Caco-2 (cell line): ENCODE data around the gene FAM3C. TPM values are rescaled to one million over a fixed set of nuclear protein-coding genes. Genes with fewer than 3 reads are reported as not detected.

Source experiments
- BruUV-seq: library from RNA; stranded (reverse); fragments of 400-500 nt; replicated peaks from 2 replicates; lab custom pipeline; 2021; lab: Mats Ljungman, UMichigan
- CTCF ChIA-PET: fragments of 300-600 bp; sonication (Branson Sonifier 250); formaldehyde crosslinking; loops from one replicate; lab custom pipeline; 2022; ENCODE audit warnings: antibody characterized with exemption; lab: Charles Lee
- POLR2A ChIA-PET: fragments of 300-600 bp; sonication (Branson Sonifier 250); formaldehyde crosslinking; loops from one replicate; lab custom pipeline; 2022; ENCODE audit warnings: antibody characterized with exemption; lab: Charles Lee
- DNase-seq, 2 experiments: peaks; one replicate each; pipeline versions ENCODE4 v3.0.0 to v3.0.0-alpha.2; 2020 to 2022
- H3K27me3 ChIP-seq: replicated peaks from 2 replicates; pipeline ENCODE4 v1.6.0; 2011; ENCODE audit warnings: low read length; ENCODE audit not compliant: control insufficient read depth, insufficient read depth
- H3K36me3 ChIP-seq: 2 replicates; pipeline ENCODE4 v1.5.1; 2011; ENCODE audit warnings: low read length; ENCODE audit not compliant: control insufficient read depth, insufficient read depth
- H3K4me1 ChIP-seq: fragments of 250-450 bp; sonication (Bioruptor Pico); 2 replicates; pipeline ENCODE4 v1.5.1; 2020; ENCODE audit warnings: mild to moderate bottlenecking
- H3K4me3 ChIP-seq: 2 replicates; pipeline ENCODE4 v1.5.1; 2011; ENCODE audit warnings: low read depth, mild to moderate bottlenecking, control low read depth, low read length
- H3K9me3 ChIP-seq: fragments of 250-450 bp; sonication (Bioruptor Pico); 2 replicates; pipeline ENCODE4 v1.5.1; 2020; ENCODE audit warnings: mild to moderate bottlenecking, moderate library complexity
- H3K27ac Mint-ChIP-seq: one replicate; pipeline ENCODE4 v1.8.0; 2022; ENCODE audit warnings: mixed read lengths; ENCODE audit not compliant: unreplicated experiment
- H3K27me3 Mint-ChIP-seq: one replicate; pipeline ENCODE4 v1.8.0; 2022; ENCODE audit warnings: mixed read lengths; ENCODE audit not compliant: insufficient read depth, unreplicated experiment
- H3K36me3 Mint-ChIP-seq: one replicate; pipeline ENCODE4 v1.8.0; 2022; ENCODE audit warnings: mild to moderate bottlenecking, mixed read lengths; ENCODE audit not compliant: insufficient read depth, unreplicated experiment
- H3K4me1 Mint-ChIP-seq: one replicate; pipeline ENCODE4 v1.8.0; 2022; ENCODE audit warnings: low read depth, mixed read lengths; ENCODE audit not compliant: unreplicated experiment
- H3K4me3 Mint-ChIP-seq: one replicate; pipeline ENCODE4 v1.8.0; 2022; ENCODE audit warnings: mild to moderate bottlenecking, moderate library complexity, mixed read lengths; ENCODE audit not compliant: unreplicated experiment
- H3K9me3 Mint-ChIP-seq: one replicate; pipeline ENCODE4 v1.8.0; 2022; ENCODE audit warnings: mixed read lengths; ENCODE audit not compliant: unreplicated experiment
- CTCF ChIP-seq, 2 experiments: fragments of 200-600 bp in 1 of 2; IDR thresholded peaks; 1 replicate in 1 of 2; 2 replicates in 1 of 2; pipeline versions ENCODE4 v1.5.1 to v1.8.0; 2011 to 2022; ENCODE audit warnings: antibody characterized with exemption in 1 of 2, control low read depth in 1 of 2, inconsistent platforms in 1 of 2, low read depth in 1 of 2, low read length in 1 of 2, mild to moderate bottlenecking in 1 of 2, moderate library complexity in 1 of 2; ENCODE audit not compliant: insufficient read depth in 1 of 2, severe bottlenecking in 1 of 2, unreplicated experiment in 1 of 2
- intact Hi-C: fragments of 100-400 bp; cut with micrococcal nuclease; formaldehyde crosslinking; loops from one replicate; pipeline ENCODE4 v1.10.0; 2022; ENCODE audit not compliant: unreplicated experiment
- total RNA-seq: library from RNA; stranded (reverse); gene quantifications from 2 replicates; pipeline ENCODE4 v1.2.3, GENCODE V29; 2022

FAM3C gene
- total RNA-seq, 1 experiment from 2014 or later = 40.5 TPM

GRCh38 chr7:121305109-121305508 lies 91.0 kb downstream of the FAM3C start:
- DNase-seq = no peak
- BruUV-seq = no TSS peak
- no peaks in the 10 kb centered on the region for H3K36me3 ChIP-seq
- H3K36me3 Mint-ChIP-seq = no peaks in the 10 kb centered on the region
- H3K27ac Mint-ChIP-seq = no peak overlapping the region
- no peak for TF ChIP-seq CTCF (IDR thresholded peaks at IDR 0.05; ENCODE audit: insufficient read depth in 1 of 2, low read depth in 1 of 2, low read length in 1 of 2, severe bottlenecking in 1 of 2, unreplicated experiment in 1 of 2)
- ChIA-PET CTCF (no interaction called here), POLR2A (no interaction called here)
- no peaks in the 10 kb centered on the region for H3K4me1 ChIP-seq
- intact Hi-C loops = no loop called here
- peaks cover 3% of the 10 kb centered on the region; the same call in 1 of the 2 replicates for H3K9me3 ChIP-seq
- peaks cover 16% of the 10 kb centered on the region for H3K27me3 Mint-ChIP-seq
- no peak overlapping the region for H3K4me3 Mint-ChIP-seq
- H3K4me3 ChIP-seq = no peak overlapping the region
- H3K9me3 Mint-ChIP-seq = peaks cover 8% of the 10 kb centered on the region
- no peaks in the 10 kb centered on the region for H3K4me1 Mint-ChIP-seq
- no peaks in the 10 kb centered on the region for H3K27me3 ChIP-seq

GRCh38 chr7:121304102-121304658 lies 91.9 kb downstream of the FAM3C start:
- TF ChIP-seq CTCF (IDR thresholded peaks at IDR 0.05; ENCODE audit: insufficient read depth in 1 of 2, low read depth in 1 of 2, low read length in 1 of 2, severe bottlenecking in 1 of 2, unreplicated experiment in 1 of 2) = no peak
- H3K27me3 Mint-ChIP-seq = peaks cover 13% of the 10 kb centered on the region
- POLR2A ChIA-PET = no interaction called here
- intact Hi-C loops = no loop called here
- Histone ChIP-seq H3K4me3 (no peak overlapping the region), H3K4me1 (no peaks in the 10 kb centered on the region), H3K27me3 (no peaks in the 10 kb centered on the region), H3K9me3 (no peaks in the 10 kb centered on the region), H3K36me3 (no peaks in the 10 kb centered on the region)
- CTCF ChIA-PET = no interaction called here
- no TSS peak for BruUV-seq
- no peaks in the 10 kb centered on the region for H3K4me1 Mint-ChIP-seq
- no peak overlapping the region for H3K27ac Mint-ChIP-seq
- no peaks in the 10 kb centered on the region for H3K36me3 Mint-ChIP-seq
- no peak for DNase-seq
- no peaks in the 10 kb centered on the region for H3K9me3 Mint-ChIP-seq
- H3K4me3 Mint-ChIP-seq = no peak overlapping the region

- H3K9me3 ChIP-seq = no peaks in the 10 kb centered on the region
- Mint-ChIP-seq H3K36me3 (no peaks in the 10 kb centered on the region), H3K27ac (no peak overlapping the region), H3K4me1 (no peaks in the 10 kb centered on the region), H3K9me3 (no peaks in the 10 kb centered on the region), H3K27me3 (peaks cover 13% of the 10 kb centered on the region), H3K4me3 (no peak overlapping the region)
- no peaks in the 10 kb centered on the region for H3K27me3 ChIP-seq
- CTCF ChIA-PET = no interaction called here
- BruUV-seq = no TSS peak
- no peak for DNase-seq
- no peaks in the 10 kb centered on the region for H3K4me1 ChIP-seq
- intact Hi-C loops = no loop called here
- TF ChIP-seq CTCF (IDR thresholded peaks at IDR 0.05; ENCODE audit: insufficient read depth in 1 of 2, low read depth in 1 of 2, low read length in 1 of 2, severe bottlenecking in 1 of 2, unreplicated experiment in 1 of 2) = no peak
- H3K36me3 ChIP-seq = no peaks in the 10 kb centered on the region
- H3K4me3 ChIP-seq = no peak overlapping the region
- POLR2A ChIA-PET = no interaction called here
Measured at GRCh38 chr7:121303422-121304101, 92.5 kb downstream of the FAM3C start.
